H1 (cell line): ENCODE measurements around the gene PLK3. TPM values are rescaled to one million over a fixed set of nuclear protein-coding genes. Genes with fewer than 3 reads are reported as not detected.

ENCODE experiments used
- CTCF ChIA-PET: fragments of 300-600 bp; sonication (Branson Sonifier 250); formaldehyde crosslinking; loops from one replicate; lab custom pipeline; 2021; ENCODE audit not compliant: partially characterized antibody; lab: Charles Lee
- POLR2A ChIA-PET: fragments of 300-600 bp; sonication (Branson Sonifier 250); formaldehyde crosslinking; loops from one replicate; lab custom pipeline; 2021; ENCODE audit warnings: inconsistent platforms; ENCODE audit not compliant: partially characterized antibody; lab: Charles Lee
- DNase-seq, 2 experiments: peaks; one replicate each; pipeline versions ENCODE4 v3.0.0 to v3.0.0-alpha.2; 2010 to 2022; ENCODE audit warnings: low spot score in 2 of 2, low read depth in 1 of 2, mixed read lengths in 1 of 2
- FAIRE-seq: peaks from 2 replicates; lab custom pipeline; 2011; peaks lifted over from hg19 to GRCh38; lab: Jason Lieb, UNC
- H2AFZ ChIP-seq: 2 replicates; pipeline ENCODE4 v1.8.1; 2012; ENCODE audit warnings: low read length, inconsistent platforms
- H2AK5ac ChIP-seq: 2 replicates; pipeline ENCODE4 v1.6.1; 2013; ENCODE audit warnings: low read depth, low read length
- H2BK120ac ChIP-seq: replicated peaks from 2 replicates; pipeline ENCODE3; 2013; ENCODE audit warnings: low read depth, low read length, inconsistent platforms
- H2BK12ac ChIP-seq: 2 replicates; pipeline ENCODE4 v1.6.1; 2013; ENCODE audit warnings: low read depth, low read length
- H2BK15ac ChIP-seq: 2 replicates; pipeline ENCODE4 v1.6.1; 2013; ENCODE audit warnings: low read length
- H2BK20ac ChIP-seq: 2 replicates; pipeline ENCODE4 v1.6.1; 2013; ENCODE audit warnings: low read length
- H2BK5ac ChIP-seq: 2 replicates; pipeline ENCODE4 v1.6.1; 2013; ENCODE audit warnings: low read depth, low read length
- H3K14ac ChIP-seq: 2 replicates; pipeline ENCODE4 v1.6.1; 2013; ENCODE audit warnings: inconsistent platforms; ENCODE audit not compliant: insufficient read length
- H3K18ac ChIP-seq: 2 replicates; pipeline ENCODE4 v1.6.1; 2013; ENCODE audit warnings: low read length; ENCODE audit errors: extremely low read depth
- H3K23ac ChIP-seq: 2 replicates; pipeline ENCODE4 v1.6.1; 2013; ENCODE audit warnings: inconsistent platforms; ENCODE audit not compliant: insufficient read length
- H3K23me2 ChIP-seq: 2 replicates; pipeline ENCODE4 v1.6.1; 2013; ENCODE audit warnings: low read depth, low read length
- H3K27ac ChIP-seq: 2 replicates; pipeline ENCODE4 v1.6.1; 2011; ENCODE audit warnings: low read depth, low read length, inconsistent platforms
- H3K27me3 ChIP-seq, 4 experiments: replicated peaks in 1 of 4; 1 replicate in 1 of 4; 2 replicates in 3 of 4; pipeline versions ENCODE4 v1.6.1 to v1.8.1; 2011 to 2013; ENCODE audit warnings: low read length in 3 of 4, mild to moderate bottlenecking in 3 of 4, inconsistent platforms in 2 of 4, mixed read lengths in 2 of 4, moderate library complexity in 1 of 4; ENCODE audit not compliant: control insufficient read depth in 3 of 4, insufficient read depth in 3 of 4; ENCODE audit errors: extremely low read depth in 1 of 4
- H3K36me3 ChIP-seq, 4 experiments: 2 replicates each; pipeline versions ENCODE4 v1.6.1 to v1.8.1; 2011 to 2013; ENCODE audit warnings: mild to moderate bottlenecking in 4 of 4, low read length in 3 of 4, moderate library complexity in 2 of 4, control low read depth in 1 of 4, inconsistent platforms in 1 of 4; ENCODE audit not compliant: insufficient read depth in 4 of 4, control insufficient read depth in 2 of 4
- H3K4ac ChIP-seq: replicated peaks from 2 replicates; pipeline ENCODE3; 2013; ENCODE audit warnings: low read length, low read depth, mixed read lengths, inconsistent platforms; ENCODE audit not compliant: insufficient read length
- H3K4me1 ChIP-seq, 4 experiments: replicated peaks in 1 of 4; 1 replicate in 1 of 4; 2 replicates in 3 of 4; pipeline versions ENCODE4 v1.6.1 to v1.8.1; 2011 to 2013; ENCODE audit warnings: low read length in 3 of 4, inconsistent platforms in 2 of 4, mixed read lengths in 1 of 4; ENCODE audit not compliant: insufficient read depth in 4 of 4, control insufficient read depth in 3 of 4
- H3K4me2 ChIP-seq, 2 experiments: 2 replicates each; pipeline versions ENCODE4 v1.6.1 to v1.8.1; 2011 to 2013; ENCODE audit warnings: low read depth in 2 of 2, low read length in 2 of 2, control low read depth in 1 of 2, inconsistent platforms in 1 of 2, mild to moderate bottlenecking in 1 of 2; ENCODE audit not compliant: insufficient read depth in 1 of 2
- H3K4me3 ChIP-seq, 4 experiments: fragments of 200-600, 300-600 bp in 1 of 4; sonication (generic), shearing (Covaris generic), sonication (Bioruptor Twin) in 1 of 4; 2 replicates each; pipeline versions ENCODE4 v1.5.1 to v1.8.1; 2011 to 2016; ENCODE audit warnings: low read length in 4 of 4, low read depth in 3 of 4, control low read depth in 2 of 4, inconsistent platforms in 2 of 4, mild to moderate bottlenecking in 2 of 4, mixed read lengths in 1 of 4, moderate library complexity in 1 of 4; ENCODE audit not compliant: insufficient read depth in 2 of 4; ENCODE audit errors: extremely low read depth in 1 of 4
- H3K56ac ChIP-seq: replicated peaks from 2 replicates; pipeline ENCODE3; 2013; ENCODE audit warnings: low read depth, mild to moderate bottlenecking, mixed read lengths, low read length, inconsistent platforms; ENCODE audit not compliant: insufficient read length
- H3K79me1 ChIP-seq: 2 replicates; pipeline ENCODE4 v1.6.1; 2013; ENCODE audit warnings: low read depth, low read length, control low read depth
- H3K79me2 ChIP-seq, 2 experiments: 2 replicates each; pipeline versions ENCODE4 v1.6.1 to v1.8.1; 2012 to 2013; ENCODE audit warnings: low read length in 2 of 2, mild to moderate bottlenecking in 2 of 2, inconsistent platforms in 1 of 2; ENCODE audit not compliant: insufficient read depth in 2 of 2, control insufficient read depth in 1 of 2
- H3K9ac ChIP-seq, 4 experiments: replicated peaks in 1 of 4; 1 replicate in 1 of 4; 2 replicates in 3 of 4; pipeline versions ENCODE4 v1.6.1 to v1.8.1; 2011 to 2013; ENCODE audit warnings: low read depth in 3 of 4, low read length in 3 of 4, control low read depth in 2 of 4, mild to moderate bottlenecking in 2 of 4, moderate library complexity in 2 of 4, inconsistent platforms in 1 of 4; ENCODE audit errors: extremely low read depth in 1 of 4
- H3K9me3 ChIP-seq, 2 experiments: 2 replicates each; pipeline versions ENCODE4 v1.6.1 to v1.8.1; 2012 to 2013; ENCODE audit warnings: mild to moderate bottlenecking in 2 of 2, moderate library complexity in 2 of 2, control low read depth in 1 of 2, inconsistent platforms in 1 of 2, low read depth in 1 of 2, low read length in 1 of 2, mixed read lengths in 1 of 2; ENCODE audit not compliant: insufficient read depth in 2 of 2
- H4K20me1 ChIP-seq, 2 experiments: replicated peaks in 1 of 2; 2 replicates each; pipeline versions ENCODE3 to v1.8.1; 2011 to 2013; ENCODE audit warnings: inconsistent platforms in 2 of 2, low read length in 2 of 2, mild to moderate bottlenecking in 1 of 2; ENCODE audit not compliant: insufficient read depth in 2 of 2, control insufficient read depth in 1 of 2
- H4K5ac ChIP-seq: 2 replicates; pipeline ENCODE4 v1.6.1; 2013; ENCODE audit warnings: low read length, low read depth, mixed read lengths, inconsistent platforms; ENCODE audit not compliant: insufficient read length
- H4K8ac ChIP-seq: 2 replicates; pipeline ENCODE4 v1.8.0; 2013; ENCODE audit warnings: mild to moderate bottlenecking, moderate library complexity, low read length, inconsistent platforms; ENCODE audit not compliant: insufficient read depth; ENCODE audit errors: extremely low read depth
- H4K91ac ChIP-seq: replicated peaks from 2 replicates; pipeline ENCODE3; 2013; ENCODE audit warnings: low read length, mixed read lengths, inconsistent platforms; ENCODE audit not compliant: insufficient read length
- BACH1 ChIP-seq: IDR thresholded peaks from 2 replicates; pipeline ENCODE4 v1.6.1; 2012; ENCODE audit warnings: low read length, improper control_type of control experiment
- TAF1 ChIP-seq: IDR thresholded peaks from 2 replicates; pipeline ENCODE4 v1.6.1; 2011; ENCODE audit warnings: mild to moderate bottlenecking, low read depth, low read length
- WGBS, 2 experiments: shearing (Covaris generic) in 1 of 2; methylation state at CpG; one replicate each; pipeline versions ENCODE4 v1.1.6 to v1.1.7; 2013 to 2015; ENCODE audit warnings: low lambda C conversion rate in 2 of 2, mixed read lengths in 2 of 2, inconsistent platforms in 1 of 2, low coverage in 1 of 2, missing lambda C conversion rate in 1 of 2; ENCODE audit not compliant: insufficient replicate concordance in 2 of 2, insufficient coverage in 1 of 2, insufficient read length in 1 of 2; ENCODE audit errors: extremely low coverage in 1 of 2, missing lambda C conversion rate in 1 of 2; 5-methylcytosine and 5-hydroxymethylcytosine counted together
- polyA plus RNA-seq, 7 experiments: library from polyadenylated mRNA; depleted of rRNA in 3 of 7; stranded (reverse) in 5 of 7; unstranded in 2 of 7; fragments of >200 nt in 5 of 7; fragments of 200-250 nt in 2 of 7; gene quantifications; 1 replicate in 5 of 7; 2 replicates in 1 of 7; 4 replicates in 1 of 7; pipeline versions ENCODE4 v1.2.1 to v1.2.3, GENCODE V29; 2011 to 2013; ENCODE audit warnings: missing spikeins in 2 of 7, mixed read lengths in 2 of 7
- total RNA-seq: library from RNA; stranded (reverse); fragmentation: NEBNext Ultra II Directional; extraction: Animal tissue kit (Norgen Biotek cat#: 25700); gene quantifications from 2 replicates; pipeline ENCODE4 v1.2.1, GENCODE V29; 2021

Gene PLK3
- total and polyA plus RNA-seq, 2 of the 8 experiments (the other 6 are each of a cell fraction or from before 2014, with no cell fraction given): 7.9 to 12.3 TPM

DNA sequence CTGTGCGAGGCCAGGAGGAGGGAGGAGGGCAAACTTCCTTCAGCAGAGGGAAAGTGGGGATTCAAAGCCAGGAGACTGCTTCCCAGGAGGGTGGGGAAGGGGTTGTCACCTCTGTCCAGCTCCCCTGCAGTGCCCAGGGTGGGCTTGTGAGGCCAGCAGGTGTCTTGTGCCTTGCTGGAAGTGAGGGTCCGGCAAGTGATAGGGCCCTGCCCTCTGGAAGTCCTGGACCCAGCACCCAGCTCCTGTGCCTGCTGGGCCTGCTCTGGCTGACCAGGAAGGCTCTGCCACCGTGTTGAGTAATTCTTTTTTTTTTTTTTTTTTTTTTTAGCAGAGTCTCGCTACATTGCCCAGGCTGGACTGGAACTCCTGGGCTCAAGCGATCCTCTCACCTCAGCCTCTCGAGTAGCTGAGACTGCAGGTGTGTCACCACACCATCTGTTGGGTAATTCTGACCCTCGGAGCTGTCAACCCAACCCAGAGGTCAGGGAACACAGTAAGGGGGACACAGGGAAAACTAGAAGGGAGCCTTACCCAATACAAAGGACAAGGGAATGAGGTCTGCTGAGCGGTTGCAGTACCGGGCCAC lies 13.2 kb upstream of the PLK3 start:
- Histone ChIP-seq H3K18ac (peak overlapping the region; percentile 97), H2BK5ac (peak overlapping the region; percentile 60; the same call in 1 of the 2 replicates), H3K23ac (no peak overlapping the region), H3K4me3 (peak overlapping the region; percentile 17 to 58 (median 46); a peak in 7 of 8 replicates), H3K79me2 (no peaks in the 10 kb centered on the region), H3K4me1 (peaks cover 4 to 18% (median 14%) of the 10 kb centered on the region in 4 experiments), H3K9ac (peak overlapping the region in 2 of 4 experiments; percentile 17 to 45; a peak in 1 of 7 replicates), H3K23me2 (peaks cover 6% of the 10 kb centered on the region; the same call in 1 of the 2 replicates), H3K9me3 (no peaks in the 10 kb centered on the region), H3K27ac (no peak overlapping the region), H2BK120ac (no peak overlapping the region), H4K91ac (peak overlapping the region; percentile 90), H4K5ac (no peak overlapping the region), H2BK12ac (peak overlapping the region; percentile 96; the same call in 1 of the 2 replicates), H3K79me1 (0 out of 2 replicates have a peak, but pooled peaks cover 2% of the 10 kb centered on the region), H2AFZ (no peak overlapping the region), H4K20me1 (no peaks in the 10 kb centered on the region), H2BK15ac (peak overlapping the region; percentile 99), H3K4ac (no peak overlapping the region), H3K36me3 (no peaks in the 10 kb centered on the region), H3K56ac (no peak overlapping the region), H3K14ac (no peak overlapping the region), H2BK20ac (0 out of 2 replicates have a peak overlapping the region, but pooled peaks have one; percentile 75), H4K8ac (no peak overlapping the region; the same call in 1 of the 2 replicates), H3K4me2 (peak overlapping the region; percentile 64 to 74)
- CTCF ChIA-PET: interaction anchor here (0.6 to 10.4 kb wide), 21 partner anchors 10 to 815 kb away, joined by 3 to 67 read pairs (median 6); partner anchors contain the start of genes BTBD19, DYNLT4, HECTD3 and PLK3
- DNase-seq (no peak), FAIRE-seq (no peak)
- POLR2A ChIA-PET: interaction anchor here (1.0 to 23.6 kb wide), 10 partner anchors 9 to 61 kb away, joined by 3 to 428 read pairs (median 20); partner anchors contain the start of genes BTBD19, DYNLT4, PLK3 and RNU5D-1
- WGBS, 2 experiments: 84% methylated on average over 7 of the region's 9 CpGs; no CpG with 5 or more reads in 1 of the 2 experiments
- no peak for TF ChIP-seq TAF1
- TF ChIP-seq BACH1: no peak
- TF ChIP-seq, all 59 proteins: peak for 0
- Histone ChIP-seq H3K27me3 (peaks cover 0 to 7% (median 2%) of the 10 kb centered on the region in 4 experiments; a peak in 3 of 7 replicates), H2AK5ac (no peak overlapping the region)
